Duodenal mucosa (tissue), 2 donors: ENCODE data around the gene ERGIC2.

Experiments used
- H3K27ac ChIP-seq: one replicate; pipeline ENCODE4 v1.7.0; 2013; ENCODE audit warnings: low read depth, low read length
- H3K27me3 ChIP-seq, 2 donors: one replicate each; pipeline ENCODE4 v1.7.0; 2013; ENCODE audit warnings: low read length in 2 of 2, control low read depth in 1 of 2; ENCODE audit not compliant: insufficient read depth in 2 of 2, control insufficient read depth in 1 of 2
- H3K36me3 ChIP-seq, 2 donors: one replicate each; pipeline ENCODE4 v1.7.0; 2013; ENCODE audit warnings: low read length in 2 of 2, control low read depth in 1 of 2; ENCODE audit not compliant: insufficient read depth in 2 of 2, control insufficient read depth in 1 of 2
- H3K4me1 ChIP-seq, 2 donors: one replicate each; pipeline ENCODE4 v1.7.0; 2013; ENCODE audit warnings: low read length in 2 of 2, control low read depth in 1 of 2; ENCODE audit not compliant: insufficient read depth in 2 of 2, control insufficient read depth in 1 of 2
- H3K4me3 ChIP-seq, 2 donors: one replicate each; pipeline ENCODE4 v1.7.0; 2013; ENCODE audit warnings: low read length in 2 of 2, low read depth in 1 of 2
- H3K9ac ChIP-seq, 2 donors: one replicate each; pipeline ENCODE4 v1.7.0; 2013; ENCODE audit warnings: low read length in 2 of 2, low read depth in 1 of 2
- H3K9me3 ChIP-seq, 2 donors: one replicate each; pipeline ENCODE4 v1.7.0; 2013; ENCODE audit warnings: low read length in 2 of 2, control low read depth in 1 of 2; ENCODE audit not compliant: control insufficient read depth in 1 of 2

ERGIC2 gene, protein sequence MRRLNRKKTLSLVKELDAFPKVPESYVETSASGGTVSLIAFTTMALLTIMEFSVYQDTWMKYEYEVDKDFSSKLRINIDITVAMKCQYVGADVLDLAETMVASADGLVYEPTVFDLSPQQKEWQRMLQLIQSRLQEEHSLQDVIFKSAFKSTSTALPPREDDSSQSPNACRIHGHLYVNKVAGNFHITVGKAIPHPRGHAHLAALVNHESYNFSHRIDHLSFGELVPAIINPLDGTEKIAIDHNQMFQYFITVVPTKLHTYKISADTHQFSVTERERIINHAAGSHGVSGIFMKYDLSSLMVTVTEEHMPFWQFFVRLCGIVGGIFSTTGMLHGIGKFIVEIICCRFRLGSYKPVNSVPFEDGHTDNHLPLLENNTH

DNA sequence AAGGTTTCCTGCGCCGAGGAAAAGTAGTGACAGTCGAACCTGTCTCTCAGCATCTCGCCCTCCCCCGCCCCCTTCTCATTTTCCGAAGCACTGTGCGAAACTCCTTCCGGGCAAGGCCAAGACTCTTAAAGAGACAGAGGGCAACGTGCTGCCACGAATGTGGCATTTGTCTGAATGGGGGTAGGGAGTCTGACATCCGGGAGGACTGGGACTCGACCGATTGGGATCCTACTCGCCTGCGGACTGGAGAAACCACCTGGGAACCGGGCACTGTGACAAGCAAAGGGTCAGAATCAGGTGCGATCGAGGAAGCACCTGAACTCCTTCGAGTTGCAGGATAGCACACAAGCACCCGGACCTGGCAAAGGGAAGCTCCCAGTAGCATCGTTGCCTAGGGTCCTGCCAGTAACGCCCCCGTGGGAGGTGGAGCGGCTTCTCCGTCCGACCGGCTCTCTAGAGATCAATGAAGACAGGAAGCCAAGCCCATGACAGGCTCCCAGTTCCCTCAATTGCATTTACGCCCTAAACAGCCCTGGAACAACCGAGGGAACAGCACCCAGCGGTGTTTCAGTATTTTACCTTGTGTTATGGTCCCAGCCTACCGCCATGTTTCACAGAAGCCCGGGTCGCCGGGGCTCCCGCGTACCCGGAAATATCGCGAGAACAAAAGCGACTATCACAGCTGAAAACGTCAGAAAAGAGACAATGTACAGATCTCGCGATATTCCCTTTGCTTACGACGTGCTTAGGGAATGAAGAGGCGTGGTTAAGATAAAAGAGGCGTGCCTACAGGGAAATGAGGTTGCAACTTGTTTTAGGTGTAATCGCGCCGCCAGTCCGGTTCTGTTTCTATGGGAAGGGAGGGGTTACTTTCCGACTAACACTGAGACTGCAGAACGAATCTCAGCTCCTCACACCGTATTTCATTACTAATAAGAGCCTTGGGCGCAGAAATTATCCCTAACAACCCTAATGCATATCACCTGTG, at the start of gene ERGIC2:
ERGIC2 (minus strand) TSS at position 637 of the 988 bp plus-strand sequence. CDS start 9,539 bp downstream, outside the sequence.
- Histone ChIP-seq H3K36me3 (no peaks in the 10 kb centered on the region), H3K27ac (peak within 1 kb of the TSS; percentile 94), H3K27me3 (no peaks in the 10 kb centered on the region), H3K9me3 (no peaks in the 10 kb centered on the region), H3K4me3 (peak within 1 kb of the TSS; percentile 96 to 99), H3K9ac (peak within 1 kb of the TSS; percentile 92 to 100), H3K4me1 (peaks cover 8 to 16% of the 10 kb centered on the region in 2 donors)

DNA sequence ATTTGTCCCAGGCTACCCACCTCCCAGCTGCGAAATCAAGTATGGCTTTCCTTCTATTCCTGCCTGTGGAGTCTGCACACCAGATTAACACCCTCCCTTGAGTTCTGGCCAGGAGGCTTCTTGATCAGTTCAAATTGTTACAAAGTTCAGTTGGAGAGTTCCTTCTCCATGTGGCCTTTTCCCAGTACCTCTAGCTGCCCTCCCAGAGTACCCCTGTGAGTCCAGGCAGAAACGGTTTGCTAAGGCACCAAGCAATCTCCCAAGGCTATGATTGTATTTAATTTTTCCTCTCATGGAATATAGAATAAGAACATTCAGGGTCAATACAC, 49.7 kb upstream of the ERGIC2 start:
- Histone ChIP-seq H3K9me3 (no peaks in the 10 kb centered on the region), H3K9ac (no peak overlapping the region), H3K27ac (no peak overlapping the region), H3K36me3 (no peaks in the 10 kb centered on the region), H3K4me1 (peaks cover 19 to 31% of the 10 kb centered on the region in 2 donors), H3K27me3 (no peaks in the 10 kb centered on the region), H3K4me3 (no peak overlapping the region)

DNA sequence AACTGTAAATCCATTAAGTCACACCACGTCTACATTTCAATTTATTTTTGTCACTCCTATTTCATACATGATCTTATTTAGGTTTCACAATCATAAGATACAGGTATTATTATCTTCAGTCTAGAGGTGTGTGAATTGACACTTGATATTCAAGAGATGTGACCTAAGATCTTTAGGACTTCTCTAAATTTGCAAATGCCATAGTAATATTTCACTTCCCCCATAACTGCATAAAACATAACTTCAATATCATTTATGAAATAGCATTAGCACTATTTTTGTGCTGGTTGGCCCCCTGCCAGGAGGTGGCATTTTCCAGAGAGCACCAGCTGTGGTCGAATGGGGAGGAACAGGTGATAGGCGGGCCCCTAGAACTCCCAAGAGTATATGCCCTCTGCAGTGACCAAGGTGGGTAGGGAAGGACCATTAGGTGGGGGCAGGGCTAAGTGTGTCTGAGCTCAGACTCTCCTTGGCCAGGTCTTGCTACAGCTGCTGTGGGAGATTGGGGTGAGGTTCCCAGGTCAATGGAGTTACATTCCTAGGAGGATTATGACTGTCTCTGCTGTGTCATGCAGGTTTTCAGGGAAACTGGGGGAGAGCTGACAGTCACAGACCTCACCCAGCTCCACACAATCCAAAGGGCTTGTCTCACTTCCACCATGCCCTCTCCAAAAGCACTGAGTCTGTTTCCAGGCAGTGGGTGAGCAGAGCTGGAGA, 49.2 kb upstream of the ERGIC2 start:
- H3K27me3 ChIP-seq: no peaks in the 10 kb centered on the region
- no peaks in the 10 kb centered on the region for H3K9me3 ChIP-seq
- no peak overlapping the region for H3K27ac ChIP-seq
- H3K4me1 ChIP-seq: peaks cover 19 to 31% of the 10 kb centered on the region in 2 donors
- H3K4me3 ChIP-seq: no peak overlapping the region
- H3K9ac ChIP-seq: no peak overlapping the region
- H3K36me3 ChIP-seq: no peaks in the 10 kb centered on the region

DNA sequence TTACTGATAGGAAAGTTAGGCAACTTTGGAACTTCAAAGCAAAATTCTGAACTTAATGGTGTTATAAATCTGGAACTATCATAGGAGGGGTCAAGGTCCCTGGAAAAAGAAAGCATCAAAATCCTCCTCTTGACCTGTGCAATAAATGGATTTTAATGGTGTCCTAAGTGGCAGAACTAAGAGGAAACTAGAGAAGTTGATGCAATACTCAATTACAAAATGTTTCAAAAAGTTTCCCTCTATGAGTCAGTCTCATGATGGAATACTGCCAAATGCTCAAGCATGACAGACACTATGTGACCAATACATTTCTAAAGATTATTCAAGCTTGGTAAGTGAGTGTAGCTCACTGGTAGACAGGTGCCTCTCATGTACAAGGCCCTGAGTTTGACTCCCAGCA, 47.7 kb upstream of the ERGIC2 start:
- Histone ChIP-seq H3K27ac (no peak overlapping the region), H3K36me3 (no peaks in the 10 kb centered on the region), H3K27me3 (no peaks in the 10 kb centered on the region), H3K4me3 (no peak overlapping the region), H3K9me3 (no peaks in the 10 kb centered on the region), H3K9ac (no peak overlapping the region), H3K4me1 (peaks cover 19 to 31% of the 10 kb centered on the region in 2 donors)

DNA sequence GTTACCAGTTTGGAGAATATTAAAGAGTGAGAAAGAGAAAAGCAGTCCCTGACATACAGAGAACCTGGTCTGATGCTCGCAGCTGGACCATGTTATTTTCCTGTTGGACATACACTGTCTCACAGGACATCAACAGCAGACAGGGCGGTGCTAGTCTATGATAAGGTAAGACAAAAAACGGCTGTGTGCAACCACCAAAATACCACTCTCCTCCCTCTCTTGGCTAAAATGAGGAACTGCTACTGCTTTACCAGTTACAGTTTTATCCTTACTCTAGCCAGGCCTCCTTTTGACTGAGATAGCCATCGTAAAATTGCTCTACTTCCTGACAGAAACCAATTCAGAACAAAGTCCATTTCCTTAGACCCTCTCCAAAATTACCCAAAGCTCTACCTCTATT, 47.0 kb upstream of the ERGIC2 start:
- no peak overlapping the region for H3K27ac ChIP-seq
- H3K9me3 ChIP-seq: no peaks in the 10 kb centered on the region
- no peaks in the 10 kb centered on the region for H3K36me3 ChIP-seq
- no peak overlapping the region for H3K9ac ChIP-seq
- H3K27me3 ChIP-seq: no peaks in the 10 kb centered on the region
- H3K4me1 ChIP-seq: peaks cover 19 to 31% of the 10 kb centered on the region in 2 donors
- H3K4me3 ChIP-seq: no peak overlapping the region

DNA sequence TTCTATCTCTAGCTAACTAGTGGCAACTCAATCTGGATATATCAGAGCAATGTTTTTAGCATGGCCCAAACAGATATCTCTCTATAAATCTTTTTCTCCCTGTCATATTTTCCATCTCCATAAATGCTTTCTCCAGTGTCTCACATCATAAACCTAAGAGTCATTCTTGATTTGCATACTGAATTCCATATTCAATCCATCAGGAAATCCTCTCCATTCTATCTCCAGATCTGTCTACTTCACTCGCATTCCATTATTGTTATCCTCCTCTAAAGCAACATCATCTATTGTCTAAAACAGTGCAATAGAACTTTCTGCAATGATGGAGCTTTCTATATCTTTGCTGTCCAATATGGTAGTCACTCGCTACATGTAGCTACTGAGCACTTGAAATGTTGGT, 45.5 kb upstream of the ERGIC2 start:
- Histone ChIP-seq H3K4me1 (peaks cover 19 to 31% of the 10 kb centered on the region in 2 donors), H3K9me3 (no peaks in the 10 kb centered on the region), H3K9ac (no peak overlapping the region), H3K27ac (no peak overlapping the region), H3K4me3 (no peak overlapping the region), H3K27me3 (no peaks in the 10 kb centered on the region), H3K36me3 (no peaks in the 10 kb centered on the region)

DNA sequence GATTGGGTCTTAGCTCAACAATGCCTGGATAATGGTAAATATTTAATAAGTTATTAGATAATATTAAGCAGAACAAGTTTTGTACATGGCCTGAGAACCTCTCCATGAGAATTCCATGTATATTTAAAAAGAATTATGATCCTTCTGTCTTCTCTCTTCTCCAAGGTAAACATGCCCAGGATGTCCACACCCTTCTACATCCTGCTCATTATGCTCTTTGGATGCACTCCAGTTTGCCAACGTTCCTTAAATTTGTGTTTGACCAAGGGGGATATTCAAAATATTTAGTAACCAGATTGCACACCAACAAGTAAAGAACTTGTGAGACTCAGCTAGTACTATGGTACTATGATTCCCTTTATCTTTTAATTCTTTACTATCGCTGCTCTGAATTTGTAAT, 44.8 kb upstream of the ERGIC2 start:
- no peaks in the 10 kb centered on the region for H3K36me3 ChIP-seq
- no peaks in the 10 kb centered on the region for H3K9me3 ChIP-seq
- H3K9ac ChIP-seq: no peak overlapping the region
- H3K27me3 ChIP-seq: no peaks in the 10 kb centered on the region
- no peak overlapping the region for H3K4me3 ChIP-seq
- H3K4me1 ChIP-seq: peaks cover 19 to 30% of the 10 kb centered on the region in 2 donors
- H3K27ac ChIP-seq: no peak overlapping the region

DNA sequence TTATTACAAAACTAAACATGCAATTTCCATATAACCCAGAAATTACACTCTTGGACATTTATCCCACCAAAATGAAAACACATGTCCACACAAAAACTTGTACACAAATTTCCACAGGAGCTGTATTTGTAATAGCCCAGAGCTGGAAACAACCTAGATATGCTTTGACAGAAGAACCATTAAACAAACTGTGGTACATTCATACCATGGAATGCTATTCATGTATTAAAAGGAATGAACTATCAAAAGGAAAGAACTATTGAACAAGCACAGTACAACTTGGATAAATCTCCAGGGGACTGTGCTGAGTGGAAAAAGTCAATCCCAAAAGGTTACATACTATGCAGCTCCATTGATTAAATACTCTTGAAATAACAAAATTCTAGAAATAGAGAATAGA, 35.8 kb upstream of the ERGIC2 start:
- Histone ChIP-seq H3K36me3 (no peaks in the 10 kb centered on the region), H3K4me3 (no peak overlapping the region), H3K9ac (no peak overlapping the region), H3K9me3 (no peaks in the 10 kb centered on the region), H3K4me1 (no peaks in the 10 kb centered on the region), H3K27ac (no peak overlapping the region), H3K27me3 (peaks cover 0 to 4% of the 10 kb centered on the region in 2 donors)

DNA sequence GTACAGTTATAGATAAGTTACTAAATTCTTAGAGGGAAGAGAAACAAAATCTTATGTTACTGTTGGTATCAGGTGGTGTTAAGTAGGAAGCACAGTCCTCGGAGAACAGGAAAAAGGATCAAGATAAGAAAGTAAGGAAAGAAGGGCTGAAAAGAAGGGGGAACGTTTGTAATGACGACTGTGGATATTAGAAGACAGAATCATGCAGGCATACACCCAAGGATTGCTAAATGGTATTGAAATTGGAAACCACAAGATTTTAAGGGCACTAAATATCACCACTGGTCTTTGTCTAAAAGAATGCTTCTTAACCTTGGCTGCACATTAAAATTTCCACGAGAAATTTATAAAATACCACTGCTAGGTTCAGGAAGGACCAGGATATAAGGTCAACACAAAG, 34.1 kb upstream of the ERGIC2 start:
- Histone ChIP-seq H3K4me3 (no peak overlapping the region), H3K36me3 (no peaks in the 10 kb centered on the region), H3K4me1 (no peaks in the 10 kb centered on the region), H3K27ac (no peak overlapping the region), H3K9ac (no peak overlapping the region), H3K9me3 (no peaks in the 10 kb centered on the region), H3K27me3 (peaks cover 0 to 4% of the 10 kb centered on the region in 2 donors)
